HUES48 (cell line): ENCODE results near the gene ANGPTL2.
"Not testable (repeated sequence)": the region's sequence is repeated elsewhere in the genome, so short reads cannot be mapped to it uniquely, and the experiment has no call there.

Source experiments
- H3K27ac ChIP-seq: one replicate; pipeline ENCODE4 v1.7.0; 2013; ENCODE audit warnings: low read depth, low read length, inconsistent platforms
- H3K27me3 ChIP-seq: 2 replicates; pipeline ENCODE4 v1.6.1; 2013; ENCODE audit warnings: mild to moderate bottlenecking, low read length; ENCODE audit not compliant: control insufficient read depth, insufficient read depth
- H3K36me3 ChIP-seq: 2 replicates; pipeline ENCODE4 v1.6.1; 2013; ENCODE audit warnings: low read length; ENCODE audit not compliant: control insufficient read depth, insufficient read depth
- H3K4me1 ChIP-seq: 2 replicates; pipeline ENCODE4 v1.6.1; 2013; ENCODE audit warnings: mild to moderate bottlenecking, low read length; ENCODE audit not compliant: control insufficient read depth, insufficient read depth
- H3K4me3 ChIP-seq: 2 replicates; pipeline ENCODE4 v1.5.1; 2013; ENCODE audit warnings: mild to moderate bottlenecking, low read depth, low read length
- H3K9ac ChIP-seq: 2 replicates; pipeline ENCODE4 v1.6.1; 2013; ENCODE audit warnings: mild to moderate bottlenecking, low read depth, low read length, moderate library complexity
- H3K9me3 ChIP-seq: 2 replicates; pipeline ENCODE4 v1.6.1; 2013; ENCODE audit warnings: low read length; ENCODE audit not compliant: control insufficient read depth, insufficient read depth

The ANGPTL2 gene

DNA sequence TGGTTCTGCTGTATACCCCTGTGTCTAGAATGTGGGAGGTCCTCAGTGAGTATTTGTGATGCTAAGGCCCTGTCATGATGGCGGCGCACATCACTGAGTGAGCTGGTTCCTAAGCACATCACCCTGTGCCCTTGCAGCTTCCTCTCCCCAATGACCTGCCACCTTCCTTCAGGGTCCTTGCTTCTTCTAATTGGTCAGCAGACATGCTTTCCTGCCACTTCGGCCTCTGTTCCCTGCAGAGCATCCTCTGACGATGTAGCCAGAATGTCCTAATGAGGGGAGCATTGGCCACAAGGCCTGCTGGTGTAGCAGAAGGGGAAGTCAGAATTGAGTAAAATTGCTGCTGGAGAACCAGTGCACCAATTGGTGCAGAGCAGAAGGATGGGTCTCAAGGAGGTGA is 31.1 kb upstream of the ANGPTL2 start:
- H3K9ac ChIP-seq: no peak overlapping the region
- H3K27me3 ChIP-seq: no peaks in the 10 kb centered on the region
- no peaks in the 10 kb centered on the region for H3K9me3 ChIP-seq
- no peak overlapping the region for H3K27ac ChIP-seq
- H3K4me1 ChIP-seq: no peaks in the 10 kb centered on the region
- H3K36me3 ChIP-seq: no peaks in the 10 kb centered on the region
- no peak overlapping the region for H3K4me3 ChIP-seq

DNA sequence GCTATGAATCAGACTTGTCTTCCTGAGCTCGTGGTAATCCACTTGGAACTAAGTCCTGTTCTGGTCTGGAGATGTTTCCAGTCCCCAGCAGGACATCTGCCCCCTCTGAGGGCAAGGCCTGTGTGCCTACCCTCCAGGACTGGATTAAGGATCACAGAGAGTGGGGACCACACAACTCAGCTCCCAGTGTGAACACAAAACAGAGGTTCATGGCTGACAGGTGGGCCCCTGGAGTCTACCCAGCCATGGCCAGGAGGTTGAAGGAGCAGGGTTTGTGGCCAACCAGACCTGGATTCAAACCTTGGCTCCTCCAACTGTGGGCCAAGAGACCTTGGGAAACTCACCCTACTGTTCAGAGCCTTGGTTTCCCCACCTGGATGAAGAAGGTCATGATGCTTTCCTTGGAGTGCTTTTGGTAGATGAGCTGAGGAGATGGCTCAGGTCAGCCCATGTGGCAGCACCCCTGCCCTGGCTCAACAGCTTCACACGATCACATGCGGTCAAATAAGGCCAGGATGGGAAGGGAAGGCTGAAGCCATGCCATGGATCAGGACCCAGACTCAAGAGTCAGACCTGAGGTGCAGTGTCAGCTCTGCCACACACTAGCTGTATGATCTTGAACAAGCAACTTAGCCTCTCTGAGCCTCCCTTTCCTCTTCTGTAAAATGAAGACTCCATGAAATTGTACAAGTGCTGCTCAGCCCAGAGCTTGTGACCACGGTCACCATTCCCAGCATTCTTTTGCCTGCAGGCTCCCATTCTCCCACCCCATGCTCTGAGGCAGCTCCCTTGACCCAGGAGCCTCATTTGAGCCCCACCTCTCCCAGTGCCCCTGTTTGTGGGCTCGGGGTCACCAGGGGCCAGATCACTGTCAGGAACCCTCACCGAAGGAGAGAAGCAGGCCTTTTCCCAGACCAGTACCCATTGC is 27.3 kb upstream of the ANGPTL2 start:
- Histone ChIP-seq H3K36me3 (no peaks in the 10 kb centered on the region), H3K4me1 (no peaks in the 10 kb centered on the region), H3K27me3 (no peaks in the 10 kb centered on the region), H3K27ac (no peak overlapping the region), H3K9me3 (no peaks in the 10 kb centered on the region), H3K4me3 (no peak overlapping the region), H3K9ac (no peak overlapping the region)

DNA sequence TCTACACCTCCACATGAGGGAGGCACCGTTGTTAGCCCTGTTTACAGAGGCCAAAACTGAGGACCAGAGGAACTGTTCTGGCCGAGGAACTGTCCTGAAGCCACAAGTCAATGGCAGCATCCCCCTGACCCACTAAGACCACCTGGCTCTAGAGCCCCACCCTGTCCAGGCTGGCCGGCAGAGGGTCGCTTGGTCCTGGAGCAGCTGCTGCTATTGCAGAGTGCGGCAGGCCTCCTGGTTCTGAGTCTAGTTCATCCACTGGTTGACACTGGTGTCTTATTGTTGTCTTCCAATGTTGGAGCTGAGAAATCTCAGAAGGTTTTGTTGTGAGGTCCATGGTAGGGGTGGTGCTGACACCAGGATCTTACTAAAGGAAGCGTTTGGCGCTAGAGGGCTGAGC is 26.6 kb upstream of the ANGPTL2 start:
- Histone ChIP-seq H3K4me3 (no peak overlapping the region), H3K27ac (no peak overlapping the region), H3K36me3 (no peaks in the 10 kb centered on the region), H3K4me1 (no peaks in the 10 kb centered on the region), H3K27me3 (no peaks in the 10 kb centered on the region), H3K9ac (no peak overlapping the region), H3K9me3 (no peaks in the 10 kb centered on the region)

DNA sequence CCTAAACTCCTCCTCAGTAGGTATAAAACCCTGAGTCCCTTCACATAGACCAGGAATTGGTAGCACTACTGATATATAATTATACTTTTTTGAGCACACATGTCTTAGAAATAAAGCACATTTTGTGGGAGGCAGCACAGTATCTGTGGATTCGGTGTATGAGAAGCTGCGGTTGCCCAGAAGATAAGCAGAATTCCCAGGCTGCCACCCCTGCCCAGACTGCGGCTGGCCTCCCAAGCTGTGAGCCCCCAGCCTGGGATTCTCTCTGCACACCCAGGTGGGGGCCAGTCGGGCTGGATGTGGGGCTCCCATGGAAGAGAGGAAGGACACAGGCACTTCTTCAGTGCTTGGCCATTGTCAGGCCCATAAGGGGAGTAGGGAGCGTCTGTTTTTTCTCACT is 25.6 kb upstream of the ANGPTL2 start:
- Histone ChIP-seq H3K4me1 (peaks cover 5% of the 10 kb centered on the region; the same call in 1 of the 2 replicates), H3K4me3 (no peak overlapping the region), H3K9ac (no peak overlapping the region), H3K27me3 (no peaks in the 10 kb centered on the region), H3K27ac (no peak overlapping the region), H3K36me3 (no peaks in the 10 kb centered on the region), H3K9me3 (no peaks in the 10 kb centered on the region)

DNA sequence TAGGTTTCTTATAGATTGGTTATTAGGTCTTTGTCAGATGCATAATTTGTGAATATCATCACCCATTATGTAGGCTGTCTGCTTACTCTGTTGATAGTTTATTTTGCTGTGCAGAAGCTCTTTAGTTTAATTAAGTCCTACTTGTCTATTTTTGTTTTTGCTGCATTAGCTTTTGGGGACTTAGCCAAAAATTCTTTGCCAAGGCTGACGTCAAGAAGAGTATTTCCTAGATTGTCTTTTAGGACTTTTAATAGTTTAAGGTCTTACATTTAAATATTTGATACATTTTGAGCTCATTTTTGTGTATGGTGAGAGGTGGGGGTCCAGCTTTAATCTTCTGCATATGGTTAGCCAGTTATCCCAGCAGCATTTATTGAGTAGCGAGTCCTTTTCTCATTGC is 24.8 kb upstream of the ANGPTL2 start:
- no peaks in the 10 kb centered on the region for H3K27me3 ChIP-seq
- H3K36me3 ChIP-seq: no peaks in the 10 kb centered on the region
- H3K9ac ChIP-seq: no peak overlapping the region
- H3K9me3 ChIP-seq: no peaks in the 10 kb centered on the region
- H3K4me3 ChIP-seq: no peak overlapping the region
- no peak overlapping the region for H3K27ac ChIP-seq
- H3K4me1 ChIP-seq: peaks cover 12% of the 10 kb centered on the region

DNA sequence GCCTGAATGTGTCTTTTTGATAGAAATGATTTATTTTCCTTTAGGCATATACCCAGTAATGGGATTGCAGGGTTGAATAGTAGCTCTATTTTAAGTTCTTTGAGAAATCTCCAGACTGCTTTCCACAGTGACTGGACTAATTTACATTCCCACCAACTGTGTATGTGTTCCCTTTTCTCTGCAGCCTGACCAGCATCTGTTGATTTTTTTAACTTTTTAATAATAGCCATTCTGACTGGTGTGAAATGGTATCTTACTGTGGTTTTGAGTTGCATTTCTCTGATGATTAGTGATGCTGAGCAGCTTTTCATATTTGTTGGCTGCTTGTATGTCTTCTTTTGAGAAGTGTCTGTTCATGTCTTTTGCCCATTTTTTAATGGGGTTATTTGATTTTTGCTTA is 24.4 kb upstream of the ANGPTL2 start:
- peaks cover 16% of the 10 kb centered on the region for H3K4me1 ChIP-seq
- H3K27ac ChIP-seq, H3K9me3 ChIP-seq, H3K4me3 ChIP-seq, H3K9ac ChIP-seq, H3K27me3 ChIP-seq, H3K36me3 ChIP-seq: not testable (repeated sequence)

DNA sequence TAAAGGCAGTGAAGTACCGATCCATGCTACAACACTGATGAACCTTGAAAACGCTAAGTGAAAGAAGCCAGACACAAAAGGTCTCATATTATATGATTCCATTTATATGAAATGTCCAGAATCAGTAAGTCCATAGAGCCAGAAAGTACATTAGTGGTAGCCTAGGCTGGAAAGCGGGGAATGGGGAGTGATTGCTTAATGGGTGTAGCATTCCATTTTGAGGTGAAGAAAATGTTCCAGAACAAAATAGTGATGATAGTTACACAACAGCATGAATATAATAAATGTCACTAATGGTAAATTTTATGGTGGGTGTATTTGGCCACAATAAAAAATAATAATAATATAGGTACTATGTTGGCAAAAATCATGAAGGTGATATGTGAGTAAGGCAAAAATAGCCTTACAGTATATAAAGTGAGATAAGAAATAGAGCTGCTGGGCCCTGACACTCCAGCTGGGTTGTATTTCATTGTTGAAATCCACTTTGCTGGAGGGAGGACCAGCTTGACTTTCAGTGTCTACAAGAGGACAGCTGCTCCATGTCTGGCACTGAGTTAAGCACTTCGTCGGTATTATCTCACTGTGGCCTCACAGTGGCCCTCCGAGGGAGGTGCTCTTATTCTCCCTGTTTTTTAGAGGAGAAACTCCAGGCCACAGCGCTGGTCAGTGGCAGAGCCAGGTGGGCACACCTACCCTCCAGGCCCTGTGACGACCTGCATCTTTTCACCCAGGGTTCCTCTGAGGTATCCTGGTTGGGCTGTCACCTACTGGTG is 22.4 kb upstream of the ANGPTL2 start:
- H3K9me3 ChIP-seq: no peaks in the 10 kb centered on the region
- H3K9ac ChIP-seq: no peak overlapping the region
- no peaks in the 10 kb centered on the region for H3K27me3 ChIP-seq
- H3K27ac ChIP-seq: no peak overlapping the region
- no peaks in the 10 kb centered on the region for H3K36me3 ChIP-seq
- no peak overlapping the region for H3K4me3 ChIP-seq
- peaks cover 17% of the 10 kb centered on the region for H3K4me1 ChIP-seq

DNA sequence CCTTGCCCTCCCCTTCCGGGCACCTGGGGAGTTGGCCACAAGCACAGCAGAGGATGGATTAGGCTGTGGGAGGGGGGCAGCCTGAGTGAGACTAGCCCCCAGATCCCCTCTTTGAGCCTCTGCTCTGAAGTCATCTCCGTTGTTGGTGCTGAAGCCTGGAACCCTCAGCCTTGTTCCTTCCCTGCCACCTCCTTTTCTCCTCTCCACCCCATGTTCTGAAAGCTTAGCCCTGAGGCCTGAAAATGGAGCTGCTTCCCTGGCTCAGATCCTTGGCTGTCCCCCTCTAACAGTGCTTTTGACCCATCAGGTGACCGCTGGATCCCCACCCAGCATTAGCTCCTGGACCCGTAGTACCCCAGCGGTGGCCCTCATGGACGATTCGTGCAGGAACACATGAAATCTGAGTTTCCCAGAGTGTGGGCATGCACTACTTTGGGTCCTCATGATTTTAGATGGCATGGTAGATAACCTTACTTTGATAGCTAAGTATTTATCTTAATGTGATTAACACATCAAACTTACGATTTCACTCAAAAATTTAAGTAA is 21.6 kb upstream of the ANGPTL2 start:
- H3K27ac ChIP-seq: no peak overlapping the region
- no peak overlapping the region for H3K4me3 ChIP-seq
- no peaks in the 10 kb centered on the region for H3K9me3 ChIP-seq
- no peaks in the 10 kb centered on the region for H3K36me3 ChIP-seq
- H3K4me1 ChIP-seq: peaks cover 17% of the 10 kb centered on the region
- H3K9ac ChIP-seq: no peak overlapping the region
- H3K27me3 ChIP-seq: no peaks in the 10 kb centered on the region

DNA sequence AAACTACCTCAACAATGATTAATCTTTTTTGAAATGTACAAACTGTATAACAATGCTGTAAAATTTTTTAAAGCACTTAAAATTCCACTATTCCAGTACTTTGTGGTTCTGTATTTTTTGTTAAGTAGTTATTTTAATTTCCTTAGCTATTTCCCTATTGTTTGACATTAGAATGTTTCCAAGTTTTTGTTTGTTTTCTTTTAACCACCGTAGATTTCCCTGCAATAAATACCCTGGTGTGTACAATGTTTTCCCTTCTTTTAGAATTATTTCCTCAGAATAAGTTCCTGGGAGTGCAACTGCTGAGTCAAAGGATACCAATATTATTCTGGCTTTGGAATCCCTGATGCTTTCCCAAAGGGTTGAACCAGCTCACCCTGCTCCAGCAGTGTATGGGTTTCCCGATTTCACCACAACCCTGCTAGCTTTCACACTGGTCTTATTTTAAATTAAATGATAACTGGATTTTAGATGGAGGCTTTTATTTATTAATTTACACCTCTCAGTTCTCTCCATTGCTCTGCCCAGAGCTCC is 20.6 kb upstream of the ANGPTL2 start:
- Histone ChIP-seq H3K4me3 (no peak overlapping the region), H3K27me3 (no peaks in the 10 kb centered on the region), H3K9me3 (no peaks in the 10 kb centered on the region), H3K27ac (no peak overlapping the region), H3K9ac (no peak overlapping the region), H3K36me3 (no peaks in the 10 kb centered on the region), H3K4me1 (peaks cover 17% of the 10 kb centered on the region)

DNA sequence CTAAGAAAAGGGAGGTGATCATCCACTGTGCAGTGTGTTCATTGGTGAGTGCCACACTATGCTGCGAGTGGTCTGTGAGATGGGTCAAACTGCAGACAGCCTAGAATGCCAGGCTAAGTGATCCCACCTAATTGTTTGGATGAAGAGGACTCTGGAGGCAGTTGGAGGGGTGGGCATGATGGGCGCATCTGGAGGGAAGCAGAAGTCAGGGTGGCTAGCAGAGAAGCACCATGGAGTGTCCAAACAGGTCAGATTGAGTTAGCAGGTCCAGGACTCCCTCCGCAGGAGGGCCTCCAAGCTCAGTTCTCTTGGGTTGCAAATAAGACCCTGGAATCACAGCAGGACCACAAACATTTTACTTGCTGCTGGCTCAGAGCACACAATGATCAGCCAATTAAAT is 19.9 kb upstream of the ANGPTL2 start:
- Histone ChIP-seq H3K36me3 (no peaks in the 10 kb centered on the region), H3K9me3 (no peaks in the 10 kb centered on the region), H3K4me1 (peaks cover 17% of the 10 kb centered on the region), H3K27me3 (no peaks in the 10 kb centered on the region), H3K4me3 (no peak overlapping the region), H3K9ac (no peak overlapping the region), H3K27ac (no peak overlapping the region)
